ENCODE data around the gene TRIM32.

Gene TRIM32

GRCh38 chr9:116661037-116661954, 25.8 kb upstream of the TRIM32 start:
- H3K27ac Mint-ChIP-seq = no peak overlapping the region
- H3K36me3 Mint-ChIP-seq (ENCODE audit: low read depth) = no peaks in the 10 kb centered on the region
- ATAC-seq = no peak
- no peaks in the 10 kb centered on the region for H3K27me3 Mint-ChIP-seq
- no peaks in the 10 kb centered on the region for H3K9me3 Mint-ChIP-seq
- no peak overlapping the region for H3K4me3 Mint-ChIP-seq
- peaks cover 3% of the 10 kb centered on the region for H3K4me1 Mint-ChIP-seq
- peak; percentile 2 for DNase-seq

GRCh38 chr9:116662646-116663310, 24.3 kb upstream of the TRIM32 start:
- DNase-seq (no peak), ATAC-seq (no peak)
- H3K27me3 Mint-ChIP-seq = no peaks in the 10 kb centered on the region
- H3K4me3 Mint-ChIP-seq = no peak overlapping the region
- H3K27ac Mint-ChIP-seq = no peak overlapping the region
- H3K4me1 Mint-ChIP-seq = peaks cover 3% of the 10 kb centered on the region
- no peaks in the 10 kb centered on the region for H3K9me3 Mint-ChIP-seq
- H3K36me3 Mint-ChIP-seq (ENCODE audit: low read depth) = no peaks in the 10 kb centered on the region

- H3K27me3 Mint-ChIP-seq = no peaks in the 10 kb centered on the region
Observed at GRCh38 chr9:116663581-116663980, 23.5 kb upstream of the TRIM32 start.

GRCh38 chr9:116668970-116669695, 18.0 kb upstream of the TRIM32 start:
- Mint-ChIP-seq H3K27me3 (no peaks in the 10 kb centered on the region), H3K36me3 (ENCODE audit: low read depth) (peaks cover 2% of the 10 kb centered on the region), H3K4me1 (peaks cover 3% of the 10 kb centered on the region), H3K9me3 (peaks cover 8% of the 10 kb centered on the region), H3K27ac (no peak overlapping the region), H3K4me3 (no peak overlapping the region)
- ATAC-seq (no peak), DNase-seq (no peak)

More at GRCh38 chr9:116663581-116663980, 23.5 kb upstream of the TRIM32 start:
- Mint-ChIP-seq H3K9me3 (no peaks in the 10 kb centered on the region), H3K4me3 (no peak overlapping the region), H3K36me3 (ENCODE audit: low read depth) (no peaks in the 10 kb centered on the region), H3K27ac (no peak overlapping the region), H3K4me1 (peaks cover 3% of the 10 kb centered on the region)
- no peak for DNase-seq
- ATAC-seq = no peak

GRCh38 chr9:116671605-116672004, 15.5 kb upstream of the TRIM32 start:
- no peak overlapping the region for H3K27ac Mint-ChIP-seq
- DNase-seq = no peak
- H3K36me3 Mint-ChIP-seq (ENCODE audit: low read depth) = peaks cover 8% of the 10 kb centered on the region
- H3K4me3 Mint-ChIP-seq = no peak overlapping the region
- H3K4me1 Mint-ChIP-seq = no peaks in the 10 kb centered on the region
- peaks cover 17% of the 10 kb centered on the region for H3K9me3 Mint-ChIP-seq
- H3K27me3 Mint-ChIP-seq = no peaks in the 10 kb centered on the region
- no peak for ATAC-seq

- H3K27ac Mint-ChIP-seq = no peak overlapping the region
- H3K36me3 Mint-ChIP-seq (ENCODE audit: low read depth) = peaks cover 8% of the 10 kb centered on the region
- peaks cover 17% of the 10 kb centered on the region for H3K9me3 Mint-ChIP-seq
- H3K27me3 Mint-ChIP-seq = no peaks in the 10 kb centered on the region
- no peak overlapping the region for H3K4me3 Mint-ChIP-seq
- DNase-seq (no peak), ATAC-seq (no peak)
- no peaks in the 10 kb centered on the region for H3K4me1 Mint-ChIP-seq
Observed at GRCh38 chr9:116673375-116673774, 13.7 kb upstream of the TRIM32 start.

- H3K27me3 Mint-ChIP-seq = no peaks in the 10 kb centered on the region
- no peak overlapping the region for H3K4me3 Mint-ChIP-seq
- H3K9me3 Mint-ChIP-seq = peaks cover 17% of the 10 kb centered on the region
- ATAC-seq (no peak), DNase-seq (no peak)
- peaks cover 8% of the 10 kb centered on the region for H3K36me3 Mint-ChIP-seq (ENCODE audit: low read depth)
- H3K4me1 Mint-ChIP-seq = no peaks in the 10 kb centered on the region
- H3K27ac Mint-ChIP-seq = no peak overlapping the region
Observed at GRCh38 chr9:116674210-116674980, 12.7 kb upstream of the TRIM32 start.

- no peak for DNase-seq
- peaks cover 6% of the 10 kb centered on the region for H3K9me3 Mint-ChIP-seq
- H3K4me3 Mint-ChIP-seq = no peak overlapping the region
- ATAC-seq = no peak
- H3K36me3 Mint-ChIP-seq (ENCODE audit: low read depth) = peaks cover 6% of the 10 kb centered on the region
- H3K27ac Mint-ChIP-seq = no peak overlapping the region
- no peaks in the 10 kb centered on the region for H3K27me3 Mint-ChIP-seq
- peaks cover 28% of the 10 kb centered on the region for H3K4me1 Mint-ChIP-seq
Observed at GRCh38 chr9:116683535-116683934, 3.6 kb upstream of the TRIM32 start.

GRCh38 chr9:116685166-116685565, 1.9 kb upstream of the TRIM32 start:
- no peak overlapping the region for H3K27ac Mint-ChIP-seq
- H3K4me3 Mint-ChIP-seq = no peak overlapping the region
- H3K9me3 Mint-ChIP-seq = peaks cover 6% of the 10 kb centered on the region

GRCh38 chr9:116686135-116686534, 970 bp upstream of the TRIM32 start:
- ATAC-seq (no peak), DNase-seq (no peak)
- Mint-ChIP-seq H3K9me3 (peaks cover 6% of the 10 kb centered on the region), H3K4me3 (peak overlapping the region; percentile 88), H3K36me3 (ENCODE audit: low read depth) (peaks cover 10% of the 10 kb centered on the region), H3K27ac (peak overlapping the region; percentile 86), H3K27me3 (no peaks in the 10 kb centered on the region), H3K4me1 (peaks cover 47% of the 10 kb centered on the region)

More at GRCh38 chr9:116685166-116685565, 1.9 kb upstream of the TRIM32 start:
- ATAC-seq = no peak
- Mint-ChIP-seq H3K36me3 (ENCODE audit: low read depth) (peaks cover 6% of the 10 kb centered on the region), H3K27me3 (no peaks in the 10 kb centered on the region), H3K4me1 (peaks cover 39% of the 10 kb centered on the region)
- no peak for DNase-seq

GRCh38 chr9:116686693-116687073, 422 bp upstream of the TRIM32 start:
- Mint-ChIP-seq H3K4me3 (peak overlapping the region; percentile 88), H3K36me3 (ENCODE audit: low read depth) (peaks cover 10% of the 10 kb centered on the region), H3K4me1 (peaks cover 53% of the 10 kb centered on the region), H3K27me3 (no peaks in the 10 kb centered on the region), H3K27ac (peak overlapping the region; percentile 86), H3K9me3 (peaks cover 6% of the 10 kb centered on the region)
- ATAC-seq = peak; percentile 11
- no peak for DNase-seq

- no peaks in the 10 kb centered on the region for H3K27me3 Mint-ChIP-seq
- H3K9me3 Mint-ChIP-seq = peaks cover 6% of the 10 kb centered on the region
- H3K27ac Mint-ChIP-seq = peak overlapping the region; percentile 83
- H3K4me3 Mint-ChIP-seq = peak overlapping the region; percentile 88
- H3K4me1 Mint-ChIP-seq = peaks cover 62% of the 10 kb centered on the region
- ATAC-seq = peak; percentile 16
- H3K36me3 Mint-ChIP-seq (ENCODE audit: low read depth) = peaks cover 13% of the 10 kb centered on the region
- DNase-seq = no peak
Observed at GRCh38 chr9:116687754-116688135, 640 bp downstream of the TRIM32 start.

GRCh38 chr9:116688806-116689485, 1.8 kb downstream of the TRIM32 start:
- H3K27ac Mint-ChIP-seq = no peak overlapping the region
- no peak for ATAC-seq
- no peak for DNase-seq
- peak overlapping the region; percentile 88 for H3K4me3 Mint-ChIP-seq
- peaks cover 16% of the 10 kb centered on the region for H3K36me3 Mint-ChIP-seq (ENCODE audit: low read depth)
- H3K27me3 Mint-ChIP-seq = no peaks in the 10 kb centered on the region
- peaks cover 68% of the 10 kb centered on the region for H3K4me1 Mint-ChIP-seq
- peaks cover 1% of the 10 kb centered on the region for H3K9me3 Mint-ChIP-seq

Measured in activated naive CD8-positive, alpha-beta T cell treated with anti-CD3 and anti-CD28 coated beads, Interleukin-2, amount 50 U/mL, for 24 hours (primary cell).